WTC11 (cell line): Measurements from ENCODE around the gene PCID2. TPM values are rescaled to one million over a fixed set of nuclear protein-coding genes. Genes with fewer than 3 reads are reported as not detected.

Experiments
- ATAC-seq: fragments of 200-7000 bp; cut with Tn5 transposase; 2 replicates; pipeline ENCODE4 v1.10.0; 2021; ENCODE audit warnings: mild to moderate bottlenecking, moderate library complexity
- CTCF ChIA-PET: fragments of 300-600 bp; sonication (Branson Sonifier 250); formaldehyde crosslinking; loops from one replicate; lab custom pipeline; 2021; ENCODE audit warnings: antibody characterized with exemption; lab: Charles Lee
- POLR2A ChIA-PET: fragments of 350-600 bp; sonication (Branson Sonifier 250); formaldehyde crosslinking; loops from one replicate; lab custom pipeline; 2021; ENCODE audit warnings: antibody characterized with exemption; lab: Charles Lee
- DNase-seq: peaks from one replicate; pipeline ENCODE4 v3.0.0; 2021; ENCODE audit warnings: low spot score
- H3K27ac Mint-ChIP-seq: 2 replicates; pipeline ENCODE4 v1.8.0; 2021; ENCODE audit warnings: mixed read lengths
- H3K27me3 Mint-ChIP-seq: 2 replicates; pipeline ENCODE4 v1.8.0; 2021; ENCODE audit warnings: low read depth, mild to moderate bottlenecking, moderate library complexity, mixed read lengths
- H3K36me3 Mint-ChIP-seq: 2 replicates; pipeline ENCODE4 v1.8.0; 2021; ENCODE audit warnings: mixed read lengths
- H3K4me1 Mint-ChIP-seq: 2 replicates; pipeline ENCODE4 v1.8.0; 2022; ENCODE audit warnings: mixed read lengths
- H3K4me3 Mint-ChIP-seq: 2 replicates; pipeline ENCODE4 v1.8.0; 2021; ENCODE audit warnings: mild to moderate bottlenecking, moderate library complexity, mixed read lengths
- H3K9me3 Mint-ChIP-seq: 2 replicates; pipeline ENCODE4 v1.8.0; 2021; ENCODE audit warnings: mixed read lengths
- AFF4 ChIP-seq: sonication (generic); formaldehyde crosslinking; IDR thresholded peaks from 2 replicates; pipeline ENCODE4 v1.8.1; 2023; ENCODE audit warnings: mild to moderate bottlenecking, missing genetic modification reagents, borderline replicate concordance
- CREM ChIP-seq: sonication (generic); formaldehyde crosslinking; IDR thresholded peaks from 2 replicates; pipeline ENCODE4 v1.8.1; 2022; ENCODE audit warnings: mild to moderate bottlenecking, missing genetic modification reagents, moderate library complexity
- CTCF ChIP-seq: fragments of 200-600 bp; IDR thresholded peaks from 2 replicates; pipeline ENCODE4 v1.8.0; 2022; ENCODE audit warnings: antibody characterized with exemption
- ETV6 ChIP-seq: sonication (generic); formaldehyde crosslinking; IDR thresholded peaks from 2 replicates; pipeline ENCODE4 v1.8.1; 2022; ENCODE audit warnings: mild to moderate bottlenecking, missing genetic modification reagents
- FOXK1 ChIP-seq: sonication (generic); formaldehyde crosslinking; IDR thresholded peaks from 2 replicates; pipeline ENCODE4 v1.8.0; 2022; ENCODE audit warnings: mild to moderate bottlenecking, moderate library complexity, missing genetic modification reagents
- FOXP4 ChIP-seq: sonication (generic); formaldehyde crosslinking; IDR thresholded peaks from 2 replicates; pipeline ENCODE4 v1.8.0; 2022; ENCODE audit warnings: mild to moderate bottlenecking, missing genetic modification reagents
- HMGXB4 ChIP-seq: sonication (generic); formaldehyde crosslinking; IDR thresholded peaks from 2 replicates; pipeline ENCODE4 v1.8.1; 2023; ENCODE audit warnings: mild to moderate bottlenecking, moderate library complexity, missing genetic modification reagents
- IRF2 ChIP-seq: sonication (generic); formaldehyde crosslinking; IDR thresholded peaks from 2 replicates; pipeline ENCODE4 v1.8.0; 2022; ENCODE audit warnings: low read depth, missing genetic modification reagents, borderline replicate concordance
- MAX ChIP-seq: sonication (generic); formaldehyde crosslinking; IDR thresholded peaks from 2 replicates; pipeline ENCODE4 v1.8.0; 2022; ENCODE audit warnings: mild to moderate bottlenecking, missing genetic modification reagents
- MYBL2 ChIP-seq: sonication (generic); formaldehyde crosslinking; IDR thresholded peaks from 2 replicates; pipeline ENCODE4 v1.8.1; 2023; ENCODE audit warnings: mild to moderate bottlenecking, moderate library complexity, missing genetic modification reagents
- RELA ChIP-seq: sonication (generic); formaldehyde crosslinking; IDR thresholded peaks from 2 replicates; pipeline ENCODE4 v1.8.1; 2022; ENCODE audit warnings: missing genetic modification reagents, mild to moderate bottlenecking, borderline replicate concordance
- RORB ChIP-seq: fragments of 250-450 bp; sonication (Bioruptor Pico); IDR thresholded peaks from 2 replicates; pipeline ENCODE4 v1.9.0; 2021; ENCODE audit warnings: mild to moderate bottlenecking
- STAT6 ChIP-seq: sonication (generic); formaldehyde crosslinking; conservative IDR thresholded peaks from 2 replicates; pipeline ENCODE4 v1.8.1; 2023; ENCODE audit warnings: mild to moderate bottlenecking, low read depth, missing genetic modification reagents, moderate library complexity
- TP53 ChIP-seq: sonication (generic); formaldehyde crosslinking; IDR thresholded peaks from 2 replicates; pipeline ENCODE4 v1.8.1; 2023; ENCODE audit warnings: mild to moderate bottlenecking, missing genetic modification reagents
- USF1 ChIP-seq: sonication (generic); formaldehyde crosslinking; IDR thresholded peaks from 2 replicates; pipeline ENCODE4 v1.8.0; 2022; ENCODE audit warnings: mild to moderate bottlenecking, missing genetic modification reagents
- ZMAT4 ChIP-seq: fragments of 250-450 bp; sonication (Bioruptor Pico); IDR thresholded peaks from 2 replicates; pipeline ENCODE4 v1.9.0; 2021; ENCODE audit warnings: mild to moderate bottlenecking
- ZNF317 ChIP-seq: sonication (generic); formaldehyde crosslinking; IDR thresholded peaks from 2 replicates; pipeline ENCODE4 v1.8.1; 2023; ENCODE audit warnings: low read depth, mild to moderate bottlenecking, moderate library complexity, missing genetic modification reagents, borderline replicate concordance
- ZNF671 ChIP-seq: fragments of 250-450 bp; sonication (Bioruptor Pico); IDR thresholded peaks from 2 replicates; pipeline ENCODE4 v1.8.0; 2021; ENCODE audit warnings: mild to moderate bottlenecking
- total RNA-seq: library from RNA; stranded (reverse); gene quantifications from 3 replicates; pipeline ENCODE4 v1.2.3, GENCODE V29; 2021

The PCID2 gene
- total RNA-seq, 1 experiment from 2014 or later = 69.4 TPM

GRCh38 chr13:113220141-113220598, 11.7 kb upstream of the PCID2 start (continued):
- no peak for TF ChIP-seq FOXP4
- TF ChIP-seq ZNF317 (CRISPR knock-in tag) = no peak
- TF ChIP-seq AFF4 (CRISPR knock-in tag) = no peak

GRCh38 chr13:113219256-113219940, 10.9 kb upstream of the PCID2 start:
- ChIA-PET CTCF (no interaction called here), POLR2A (interaction anchor here (1.2 kb wide), 1 partner anchor 10 kb away, joined by 3 read pairs; the partner anchor contains the start of gene CUL4A)
- DNase-seq (no peak), ATAC-seq (no peak)
- H3K27me3 Mint-ChIP-seq = no peaks in the 10 kb centered on the region
- H3K27ac Mint-ChIP-seq = peak overlapping the region; percentile 81; the same call in 1 of the 2 replicates
- peaks cover 3% of the 10 kb centered on the region; the same call in 1 of the 2 replicates for H3K4me1 Mint-ChIP-seq
- peaks cover 43% of the 10 kb centered on the region for H3K36me3 Mint-ChIP-seq
- H3K4me3 Mint-ChIP-seq = no peak overlapping the region
- H3K9me3 Mint-ChIP-seq = no peaks in the 10 kb centered on the region
- TF ChIP-seq RORB (CRISPR knock-in tag) = no peak
- TF ChIP-seq ETV6 (CRISPR knock-in tag) = no peak
- TF ChIP-seq ZNF671 (CRISPR knock-in tag) = no peak
- TF ChIP-seq MYBL2 (CRISPR knock-in tag) = no peak
- TF ChIP-seq FOXP4 = no peak
- TF ChIP-seq ZMAT4 (CRISPR knock-in tag) = no peak
- TF ChIP-seq USF1 (CRISPR knock-in tag) = no peak
- TF ChIP-seq IRF2 = no peak
- no peak for TF ChIP-seq CTCF
- no peak for TF ChIP-seq CREM (CRISPR knock-in tag)
- TF ChIP-seq STAT6 (CRISPR knock-in tag) = no peak
- no peak for TF ChIP-seq RELA (CRISPR knock-in tag)
- no peak for TF ChIP-seq MAX
- no peak for TF ChIP-seq HMGXB4 (CRISPR knock-in tag)
- no peak for TF ChIP-seq FOXK1
- TF ChIP-seq TP53 (CRISPR knock-in tag) = no peak
